WTC11 (cell line): ENCODE results near the gene FBXO7. TPM values are rescaled to one million over a fixed set of nuclear protein-coding genes. Genes with fewer than 3 reads are reported as not detected.

Source experiments
- ATAC-seq: fragments of 200-7000 bp; cut with Tn5 transposase; 2 replicates; pipeline ENCODE4 v1.10.0; 2021; ENCODE audit warnings: mild to moderate bottlenecking, moderate library complexity
- CTCF ChIA-PET: fragments of 300-600 bp; sonication (Branson Sonifier 250); formaldehyde crosslinking; loops from one replicate; lab custom pipeline; 2021; ENCODE audit warnings: antibody characterized with exemption; lab: Charles Lee
- POLR2A ChIA-PET: fragments of 350-600 bp; sonication (Branson Sonifier 250); formaldehyde crosslinking; loops from one replicate; lab custom pipeline; 2021; ENCODE audit warnings: antibody characterized with exemption; lab: Charles Lee
- DNase-seq: peaks from one replicate; pipeline ENCODE4 v3.0.0; 2021; ENCODE audit warnings: low spot score
- H3K27ac Mint-ChIP-seq: 2 replicates; pipeline ENCODE4 v1.8.0; 2021; ENCODE audit warnings: mixed read lengths
- H3K27me3 Mint-ChIP-seq: 2 replicates; pipeline ENCODE4 v1.8.0; 2021; ENCODE audit warnings: low read depth, mild to moderate bottlenecking, moderate library complexity, mixed read lengths
- H3K36me3 Mint-ChIP-seq: 2 replicates; pipeline ENCODE4 v1.8.0; 2021; ENCODE audit warnings: mixed read lengths
- H3K4me1 Mint-ChIP-seq: 2 replicates; pipeline ENCODE4 v1.8.0; 2022; ENCODE audit warnings: mixed read lengths
- H3K4me3 Mint-ChIP-seq: 2 replicates; pipeline ENCODE4 v1.8.0; 2021; ENCODE audit warnings: mild to moderate bottlenecking, moderate library complexity, mixed read lengths
- H3K9me3 Mint-ChIP-seq: 2 replicates; pipeline ENCODE4 v1.8.0; 2021; ENCODE audit warnings: mixed read lengths
- ARID4B ChIP-seq: sonication (generic); formaldehyde crosslinking; IDR thresholded peaks from 2 replicates; pipeline ENCODE4 v1.8.0; 2023; ENCODE audit warnings: missing genetic modification reagents, mild to moderate bottlenecking, borderline replicate concordance
- CBFB ChIP-seq: sonication (generic); formaldehyde crosslinking; IDR thresholded peaks from 2 replicates; pipeline ENCODE4 v1.8.1; 2022; ENCODE audit warnings: mild to moderate bottlenecking, low read depth, missing genetic modification reagents
- E2F5 ChIP-seq: sonication (generic); formaldehyde crosslinking; IDR thresholded peaks from 2 replicates; pipeline ENCODE4 v1.8.1; 2022; ENCODE audit warnings: mild to moderate bottlenecking, moderate library complexity, missing genetic modification reagents
- EMX1 ChIP-seq: fragments of 250-450 bp; sonication (Bioruptor Pico); IDR thresholded peaks from 2 replicates; pipeline ENCODE4 v1.8.0; 2021; ENCODE audit warnings: mild to moderate bottlenecking
- FOXJ3 ChIP-seq: sonication (generic); formaldehyde crosslinking; IDR thresholded peaks from 2 replicates; pipeline ENCODE4 v1.9.0; 2021; ENCODE audit warnings: missing genetic modification reagents, mild to moderate bottlenecking, borderline replicate concordance
- GABPB1 ChIP-seq: sonication (generic); formaldehyde crosslinking; IDR thresholded peaks from 2 replicates; pipeline ENCODE4 v1.8.1; 2023; ENCODE audit warnings: mild to moderate bottlenecking, missing genetic modification reagents
- JUN ChIP-seq: sonication (generic); formaldehyde crosslinking; IDR thresholded peaks from 2 replicates; pipeline ENCODE4 v1.8.0; 2023; ENCODE audit warnings: mild to moderate bottlenecking, missing genetic modification reagents
- MXD4 ChIP-seq: fragments of 250-450 bp; sonication (Bioruptor Pico); IDR thresholded peaks from 2 replicates; pipeline ENCODE4 v1.8.0; 2021; ENCODE audit warnings: mild to moderate bottlenecking, moderate library complexity, borderline replicate concordance
- MYBL2 ChIP-seq: sonication (generic); formaldehyde crosslinking; IDR thresholded peaks from 2 replicates; pipeline ENCODE4 v1.8.1; 2023; ENCODE audit warnings: mild to moderate bottlenecking, moderate library complexity, missing genetic modification reagents
- NFATC4 ChIP-seq: fragments of 250-450 bp; sonication (Bioruptor Pico); IDR thresholded peaks from 2 replicates; pipeline ENCODE4 v1.9.0; 2021; ENCODE audit warnings: mild to moderate bottlenecking
- NFYB ChIP-seq: sonication (generic); formaldehyde crosslinking; conservative IDR thresholded peaks from 2 replicates; pipeline ENCODE4 v1.8.0; 2022; ENCODE audit warnings: low read depth, missing genetic modification reagents
- NR1H2 ChIP-seq: sonication (generic); formaldehyde crosslinking; IDR thresholded peaks from 2 replicates; pipeline ENCODE4 v1.9.0; 2021; ENCODE audit warnings: mild to moderate bottlenecking, moderate library complexity, missing genetic modification reagents
- PRRX2 ChIP-seq: fragments of 250-450 bp; sonication (Bioruptor Pico); IDR thresholded peaks from 2 replicates; pipeline ENCODE4 v1.8.0; 2021; ENCODE audit warnings: mild to moderate bottlenecking
- SOX15 ChIP-seq: fragments of 250-450 bp; sonication (Bioruptor Pico); IDR thresholded peaks from 2 replicates; pipeline ENCODE4 v1.9.0; 2021; ENCODE audit warnings: mild to moderate bottlenecking
- TCF7 ChIP-seq: sonication (generic); formaldehyde crosslinking; IDR thresholded peaks from 2 replicates; pipeline ENCODE4 v1.8.0; 2022; ENCODE audit warnings: mild to moderate bottlenecking, low read depth, missing genetic modification reagents, moderate library complexity
- USF2 ChIP-seq: sonication (generic); formaldehyde crosslinking; IDR thresholded peaks from 2 replicates; pipeline ENCODE4 v1.8.1; 2023; ENCODE audit warnings: mild to moderate bottlenecking, missing genetic modification reagents, moderate library complexity
- ZNF121 ChIP-seq: sonication (generic); formaldehyde crosslinking; IDR thresholded peaks from 2 replicates; pipeline ENCODE4 v1.8.0; 2023; ENCODE audit warnings: missing genetic modification reagents
- ZNF416 ChIP-seq: fragments of 250-450 bp; sonication (Bioruptor Pico); IDR thresholded peaks from 2 replicates; pipeline ENCODE4 v1.9.0; 2021; ENCODE audit warnings: mild to moderate bottlenecking, inconsistent platforms
- ZNF671 ChIP-seq: fragments of 250-450 bp; sonication (Bioruptor Pico); IDR thresholded peaks from 2 replicates; pipeline ENCODE4 v1.8.0; 2021; ENCODE audit warnings: mild to moderate bottlenecking
- total RNA-seq: library from RNA; stranded (reverse); gene quantifications from 3 replicates; pipeline ENCODE4 v1.2.3, GENCODE V29; 2021
- TF ChIP-seq, protein P1 (sequence below): sonication (generic); formaldehyde crosslinking; IDR thresholded peaks from 2 replicates; pipeline ENCODE4 v1.8.1; 2022; ENCODE audit warnings: low read depth, mild to moderate bottlenecking, moderate library complexity, missing genetic modification reagents, borderline replicate concordance
- TF ChIP-seq, protein P2 (sequence below): sonication (generic); formaldehyde crosslinking; IDR thresholded peaks from 2 replicates; pipeline ENCODE4 v1.8.1; 2023; ENCODE audit warnings: mild to moderate bottlenecking, missing genetic modification reagents, borderline replicate concordance
- TF ChIP-seq, protein P3 (sequence below): sonication (generic); formaldehyde crosslinking; IDR thresholded peaks from 2 replicates; pipeline ENCODE4 v1.8.0; 2022; ENCODE audit warnings: mild to moderate bottlenecking, missing genetic modification reagents
- TF ChIP-seq, protein P4 (sequence below): sonication (generic); formaldehyde crosslinking; conservative IDR thresholded peaks from 2 replicates; pipeline ENCODE4 v1.8.1; 2022; ENCODE audit warnings: mild to moderate bottlenecking, missing genetic modification reagents

FBXO7 gene
- total RNA-seq, 1 experiment from 2014 or later = 59.4 TPM

DNA sequence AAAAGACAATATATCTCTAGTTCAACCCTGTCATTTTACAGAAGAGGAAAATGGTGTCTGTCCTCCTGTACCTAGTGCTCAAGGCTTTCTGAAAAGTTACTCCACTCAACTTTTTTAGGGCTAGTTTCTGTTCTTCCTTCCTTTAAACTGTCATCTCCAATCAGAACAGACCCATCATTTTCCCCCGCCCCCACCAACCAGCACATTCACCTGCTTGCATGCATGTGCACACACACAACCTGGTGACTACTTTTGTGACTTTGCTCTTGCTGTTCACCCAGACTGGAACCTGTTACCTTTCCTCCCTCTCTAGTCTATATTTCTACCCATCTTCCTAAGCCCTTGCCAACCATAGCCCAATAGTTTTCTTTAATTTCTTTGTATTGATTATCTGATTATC is 5.6 kb downstream of the FBXO7 start:
- peaks cover 2% of the 10 kb centered on the region; the same call in 1 of the 2 replicates for H3K4me1 Mint-ChIP-seq
- no peak for ATAC-seq
- no peak for DNase-seq
- H3K27me3 Mint-ChIP-seq = no peaks in the 10 kb centered on the region
- H3K9me3 Mint-ChIP-seq = no peaks in the 10 kb centered on the region
- TF ChIP-seq EMX1 (CRISPR knock-in tag) (no peak), CBFB (no peak), MXD4 (CRISPR knock-in tag) (no peak), TCF7 (CRISPR knock-in tag) (no peak), E2F5 (CRISPR knock-in tag) (no peak), PRRX2 (no peak), NR1H2 (no peak), USF2 (CRISPR knock-in tag) (no peak), NFYB (CRISPR knock-in tag) (no peak)
- TF ChIP-seq, protein P1, sequence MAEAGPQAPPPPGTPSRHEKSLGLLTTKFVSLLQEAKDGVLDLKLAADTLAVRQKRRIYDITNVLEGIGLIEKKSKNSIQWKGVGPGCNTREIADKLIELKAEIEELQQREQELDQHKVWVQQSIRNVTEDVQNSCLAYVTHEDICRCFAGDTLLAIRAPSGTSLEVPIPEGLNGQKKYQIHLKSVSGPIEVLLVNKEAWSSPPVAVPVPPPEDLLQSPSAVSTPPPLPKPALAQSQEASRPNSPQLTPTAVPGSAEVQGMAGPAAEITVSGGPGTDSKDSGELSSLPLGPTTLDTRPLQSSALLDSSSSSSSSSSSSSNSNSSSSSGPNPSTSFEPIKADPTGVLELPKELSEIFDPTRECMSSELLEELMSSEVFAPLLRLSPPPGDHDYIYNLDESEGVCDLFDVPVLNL (CRISPR knock-in tag) = no peak
- ChIA-PET CTCF (no interaction called here), POLR2A (no interaction called here)
- no peak overlapping the region for H3K27ac Mint-ChIP-seq
- H3K4me3 Mint-ChIP-seq = no peak overlapping the region
- peaks cover 3% of the 10 kb centered on the region for H3K36me3 Mint-ChIP-seq

GRCh38 chr22:32482708-32483107 is 8.1 kb downstream of the FBXO7 start:
- no peaks in the 10 kb centered on the region for H3K4me1 Mint-ChIP-seq
- peaks cover 9% of the 10 kb centered on the region for H3K36me3 Mint-ChIP-seq
- no peak for DNase-seq
- H3K27ac Mint-ChIP-seq = no peak overlapping the region
- ChIA-PET CTCF (no interaction called here), POLR2A (no interaction called here)
- H3K27me3 Mint-ChIP-seq = no peaks in the 10 kb centered on the region
- no peak for ATAC-seq
- H3K4me3 Mint-ChIP-seq = no peak overlapping the region
- H3K9me3 Mint-ChIP-seq = no peaks in the 10 kb centered on the region
- TF ChIP-seq ARID4B (CRISPR knock-in tag) = no peak
- TF ChIP-seq ZNF121 (CRISPR knock-in tag) = no peak
- TF ChIP-seq SOX15 (CRISPR knock-in tag) = no peak
- no peak for TF ChIP-seq CBFB
- TF ChIP-seq NFYB (CRISPR knock-in tag) = no peak
- TF ChIP-seq GABPB1 (CRISPR knock-in tag) = no peak
- no peak for TF ChIP-seq JUN
- no peak for TF ChIP-seq MYBL2 (CRISPR knock-in tag)
- TF ChIP-seq, protein P2, sequence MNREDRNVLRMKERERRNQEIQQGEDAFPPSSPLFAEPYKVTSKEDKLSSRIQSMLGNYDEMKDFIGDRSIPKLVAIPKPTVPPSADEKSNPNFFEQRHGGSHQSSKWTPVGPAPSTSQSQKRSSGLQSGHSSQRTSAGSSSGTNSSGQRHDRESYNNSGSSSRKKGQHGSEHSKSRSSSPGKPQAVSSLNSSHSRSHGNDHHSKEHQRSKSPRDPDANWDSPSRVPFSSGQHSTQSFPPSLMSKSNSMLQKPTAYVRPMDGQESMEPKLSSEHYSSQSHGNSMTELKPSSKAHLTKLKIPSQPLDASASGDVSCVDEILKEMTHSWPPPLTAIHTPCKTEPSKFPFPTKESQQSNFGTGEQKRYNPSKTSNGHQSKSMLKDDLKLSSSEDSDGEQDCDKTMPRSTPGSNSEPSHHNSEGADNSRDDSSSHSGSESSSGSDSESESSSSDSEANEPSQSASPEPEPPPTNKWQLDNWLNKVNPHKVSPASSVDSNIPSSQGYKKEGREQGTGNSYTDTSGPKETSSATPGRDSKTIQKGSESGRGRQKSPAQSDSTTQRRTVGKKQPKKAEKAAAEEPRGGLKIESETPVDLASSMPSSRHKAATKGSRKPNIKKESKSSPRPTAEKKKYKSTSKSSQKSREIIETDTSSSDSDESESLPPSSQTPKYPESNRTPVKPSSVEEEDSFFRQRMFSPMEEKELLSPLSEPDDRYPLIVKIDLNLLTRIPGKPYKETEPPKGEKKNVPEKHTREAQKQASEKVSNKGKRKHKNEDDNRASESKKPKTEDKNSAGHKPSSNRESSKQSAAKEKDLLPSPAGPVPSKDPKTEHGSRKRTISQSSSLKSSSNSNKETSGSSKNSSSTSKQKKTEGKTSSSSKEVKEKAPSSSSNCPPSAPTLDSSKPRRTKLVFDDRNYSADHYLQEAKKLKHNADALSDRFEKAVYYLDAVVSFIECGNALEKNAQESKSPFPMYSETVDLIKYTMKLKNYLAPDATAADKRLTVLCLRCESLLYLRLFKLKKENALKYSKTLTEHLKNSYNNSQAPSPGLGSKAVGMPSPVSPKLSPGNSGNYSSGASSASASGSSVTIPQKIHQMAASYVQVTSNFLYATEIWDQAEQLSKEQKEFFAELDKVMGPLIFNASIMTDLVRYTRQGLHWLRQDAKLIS (CRISPR knock-in tag) = no peak
- TF ChIP-seq, protein P3, sequence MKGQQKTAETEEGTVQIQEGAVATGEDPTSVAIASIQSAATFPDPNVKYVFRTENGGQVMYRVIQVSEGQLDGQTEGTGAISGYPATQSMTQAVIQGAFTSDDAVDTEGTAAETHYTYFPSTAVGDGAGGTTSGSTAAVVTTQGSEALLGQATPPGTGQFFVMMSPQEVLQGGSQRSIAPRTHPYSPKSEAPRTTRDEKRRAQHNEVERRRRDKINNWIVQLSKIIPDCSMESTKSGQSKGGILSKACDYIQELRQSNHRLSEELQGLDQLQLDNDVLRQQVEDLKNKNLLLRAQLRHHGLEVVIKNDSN (CRISPR knock-in tag) = no peak
- TF ChIP-seq NFATC4 (CRISPR knock-in tag) = no peak
- TF ChIP-seq, protein P4, sequence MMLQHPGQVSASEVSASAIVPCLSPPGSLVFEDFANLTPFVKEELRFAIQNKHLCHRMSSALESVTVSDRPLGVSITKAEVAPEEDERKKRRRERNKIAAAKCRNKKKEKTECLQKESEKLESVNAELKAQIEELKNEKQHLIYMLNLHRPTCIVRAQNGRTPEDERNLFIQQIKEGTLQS (CRISPR knock-in tag) = no peak
- TF ChIP-seq ZNF671 (CRISPR knock-in tag) = no peak
- no peak for TF ChIP-seq ZNF416 (CRISPR knock-in tag)
- TF ChIP-seq FOXJ3 = no peak
- TF ChIP-seq E2F5 (CRISPR knock-in tag) = no peak
